ENCODE measurements around the gene SPP1. TPM values are rescaled to one million over a fixed set of nuclear protein-coding genes. Genes with fewer than 3 reads are reported as not detected.

Gene SPP1
- total and polyA plus RNA-seq, 7 donors: 0.69 to 58.7 (median 5.5) TPM

- 49 to 56% (median 49%) methylated on average over 4 of the region's 4 CpGs for WGBS, 3 donors
- peaks cover 0 to 14% of the 10 kb centered on the region in 2 donors for H3K36me3 ChIP-seq (ENCODE audit: insufficient read depth in 1 of 2, low read depth in 1 of 2)
- DNase-seq: no peak
- H3K27ac ChIP-seq: peak overlapping the region; percentile 23
- intact Hi-C loops (cut with DNase I): no loop called here
- H3K9me3 ChIP-seq: no peaks in the 10 kb centered on the region
- H3K27me3 ChIP-seq (ENCODE audit: insufficient read depth in 3 of 3, low read length in 2 of 3): no peaks in the 10 kb centered on the region
- no peak overlapping the region for H3K4me3 ChIP-seq
- ATAC-seq: peak in 3 of 4 donors; percentile 28 to 63 (median 57)
- peaks cover 6% of the 10 kb centered on the region for H3K4me1 ChIP-seq
- TF ChIP-seq CTCF (IDR thresholded peaks at IDR 0.05): no peak
Measured at GRCh38 chr4:88027611-88028608, 52.4 kb downstream of the SPP1 start.

DNA sequence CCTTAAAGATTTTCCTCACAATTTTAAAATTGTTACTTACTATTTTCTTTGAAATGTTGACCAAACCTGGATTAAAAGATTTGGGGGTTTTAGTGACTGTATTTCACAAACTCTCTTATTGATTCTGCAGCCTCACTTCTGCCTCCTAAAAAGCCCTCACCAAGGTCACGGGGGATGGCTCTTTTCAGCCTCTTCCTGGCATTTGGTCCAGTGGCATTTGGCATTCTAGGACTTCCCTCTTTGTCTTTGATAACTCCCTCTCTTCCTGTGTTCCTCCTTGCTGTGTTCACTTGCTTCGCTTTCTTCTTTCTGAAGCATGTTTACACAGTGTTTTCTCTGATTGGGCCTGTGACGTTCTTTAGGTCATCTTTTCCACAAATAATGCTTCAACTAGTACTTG is 53.4 kb downstream of the SPP1 start:
- TF ChIP-seq CTCF (IDR thresholded peaks at IDR 0.05): no peak
- H3K9me3 ChIP-seq: no peaks in the 10 kb centered on the region
- peak overlapping the region; percentile 23 for H3K27ac ChIP-seq
- WGBS, 3 donors: 78 to 82% (median 81%) methylated on average over 3 of the region's 3 CpGs
- no peak for ATAC-seq
- H3K27me3 ChIP-seq (ENCODE audit: insufficient read depth in 3 of 3, low read length in 2 of 3): no peaks in the 10 kb centered on the region
- DNase-seq: no peak
- no peak overlapping the region for H3K4me3 ChIP-seq
- intact Hi-C loops (cut with DNase I): no loop called here
- H3K4me1 ChIP-seq: peaks cover 6% of the 10 kb centered on the region
- H3K36me3 ChIP-seq (ENCODE audit: insufficient read depth in 1 of 2, low read depth in 1 of 2): peaks cover 0 to 11% of the 10 kb centered on the region in 2 donors

DNA sequence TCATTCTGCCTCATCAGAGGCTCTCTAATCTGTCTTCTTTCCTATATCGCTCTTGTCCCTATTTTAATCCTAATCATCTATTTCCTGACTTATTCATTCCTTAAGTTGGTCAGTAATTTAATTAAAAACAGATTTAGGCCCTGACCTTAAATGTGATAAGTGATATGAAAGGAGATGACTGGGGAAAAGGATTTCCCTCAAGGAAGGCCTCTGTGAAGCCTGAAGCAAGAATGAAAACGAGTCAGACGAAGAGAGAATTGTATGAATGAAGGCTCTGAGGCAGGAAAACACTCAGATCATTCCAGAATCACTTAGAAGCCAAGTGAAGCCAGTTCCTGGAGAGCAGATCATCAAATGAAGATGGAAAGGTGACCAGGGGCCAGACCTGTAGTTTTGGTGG is 54.0 kb downstream of the SPP1 start:
- intact Hi-C loops (cut with DNase I): no loop called here
- no peak for TF ChIP-seq CTCF (IDR thresholded peaks at IDR 0.05)
- no peak for ATAC-seq
- H3K4me3 ChIP-seq: no peak overlapping the region
- no peaks in the 10 kb centered on the region for H3K9me3 ChIP-seq
- no peak for DNase-seq
- no peak overlapping the region for H3K27ac ChIP-seq
- 86 to 89% (median 88%) methylated on average over 3 of the region's 3 CpGs for WGBS, 3 donors
- H3K36me3 ChIP-seq (ENCODE audit: insufficient read depth in 1 of 2, low read depth in 1 of 2): peaks cover 0 to 11% of the 10 kb centered on the region in 2 donors
- peaks cover 6% of the 10 kb centered on the region for H3K4me1 ChIP-seq
- H3K27me3 ChIP-seq (ENCODE audit: insufficient read depth in 3 of 3, low read length in 2 of 3): no peaks in the 10 kb centered on the region

DNA sequence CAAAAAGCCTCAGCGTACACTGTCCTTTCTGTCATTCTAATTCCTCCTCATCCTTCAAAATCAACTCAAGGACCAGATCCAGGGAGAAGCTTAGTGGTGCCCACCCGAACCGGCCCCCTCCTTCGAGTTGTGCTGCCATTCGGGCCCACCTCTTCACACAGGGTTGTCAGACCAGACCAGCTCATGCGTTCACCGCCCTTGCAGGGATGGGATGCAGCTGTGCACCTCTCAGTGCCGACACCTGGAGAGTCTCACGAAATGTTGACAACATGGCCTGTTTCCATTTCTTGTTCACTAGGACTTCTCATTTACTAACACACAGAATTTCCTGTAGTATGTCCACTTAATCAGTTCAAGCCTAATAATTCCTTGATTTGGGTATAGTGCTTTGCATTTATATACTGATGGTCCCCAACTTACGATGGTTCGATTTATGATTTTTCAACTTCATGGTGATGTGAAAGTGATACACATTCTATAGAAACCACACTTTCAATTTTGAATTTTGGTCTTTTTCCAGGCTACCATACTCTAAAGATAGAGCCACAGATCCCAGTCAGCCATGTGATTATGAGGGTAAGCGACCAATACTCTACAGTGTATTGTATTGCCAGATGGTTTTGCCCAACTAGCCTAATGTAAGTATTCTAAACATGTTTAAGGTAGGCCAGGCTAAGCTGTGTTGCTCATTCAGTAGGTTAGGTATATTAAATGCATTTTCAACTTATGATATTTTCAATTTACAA is 55.2 kb downstream of the SPP1 start:
- TF ChIP-seq CTCF (IDR thresholded peaks at IDR 0.05): no peak
- Histone ChIP-seq H3K36me3 (ENCODE audit: insufficient read depth in 1 of 2, low read depth in 1 of 2) (peaks cover 0 to 11% of the 10 kb centered on the region in 2 donors), H3K27ac (no peak overlapping the region), H3K4me3 (no peak overlapping the region), H3K4me1 (peaks cover 6% of the 10 kb centered on the region), H3K27me3 (ENCODE audit: insufficient read depth in 3 of 3, low read length in 2 of 3) (no peaks in the 10 kb centered on the region), H3K9me3 (no peaks in the 10 kb centered on the region)
- 84 to 88% (median 86%) methylated on average over 12 of the region's 12 CpGs for WGBS, 3 donors
- intact Hi-C loops (cut with DNase I): loop anchor here in 1 of 2 donors (10.0 kb wide), 1 partner anchor 484 kb away; no protein-coding TSS in a partner anchor
- DNase-seq (no peak), ATAC-seq (no peak)

Other genes starting within 250 kb of the SPP1 start
- not detected for gene IBSP, start 176.2 kb upstream of the SPP1 start, total RNA-seq
- gene IBSP, start 176.2 kb upstream of the SPP1 start, polyA plus RNA-seq: not detected
- gene MEPE, start 142.7 kb upstream of the SPP1 start, total RNA-seq: not detected
- not detected for gene MEPE, start 142.7 kb upstream of the SPP1 start, polyA plus RNA-seq
- 1 to 10 TPM; 2.9 to 8.3 (median 5.4) TPM for gene PKD2, start 31.9 kb downstream of the SPP1 start, total RNA-seq
- 1 to 10 TPM; 2.1 to 2.5 (median 2.4) TPM for gene PKD2, start 31.9 kb downstream of the SPP1 start, polyA plus RNA-seq
- gene ABCG2, start 182.9 kb downstream of the SPP1 start, total RNA-seq: 1 to 10 TPM in 1 of 4 donors, under 1 TPM in 3; 0.19 to 1.8 (median 0.57) TPM
- gene ABCG2, start 182.9 kb downstream of the SPP1 start, polyA plus RNA-seq: under 1 TPM; 0.09 to 0.10 (median 0.10) TPM